ENCODE data around the gene UNC13C. TPM values are rescaled to one million over a fixed set of nuclear protein-coding genes. Genes with fewer than 3 reads are reported as not detected.

The UNC13C gene
- total and polyA plus RNA-seq, 10 of the 15 experiments (the other 5 are each of a cell fraction or from before 2014, with no cell fraction given) = 9.9 to 81.3 (median 25.0) TPM

DNA sequence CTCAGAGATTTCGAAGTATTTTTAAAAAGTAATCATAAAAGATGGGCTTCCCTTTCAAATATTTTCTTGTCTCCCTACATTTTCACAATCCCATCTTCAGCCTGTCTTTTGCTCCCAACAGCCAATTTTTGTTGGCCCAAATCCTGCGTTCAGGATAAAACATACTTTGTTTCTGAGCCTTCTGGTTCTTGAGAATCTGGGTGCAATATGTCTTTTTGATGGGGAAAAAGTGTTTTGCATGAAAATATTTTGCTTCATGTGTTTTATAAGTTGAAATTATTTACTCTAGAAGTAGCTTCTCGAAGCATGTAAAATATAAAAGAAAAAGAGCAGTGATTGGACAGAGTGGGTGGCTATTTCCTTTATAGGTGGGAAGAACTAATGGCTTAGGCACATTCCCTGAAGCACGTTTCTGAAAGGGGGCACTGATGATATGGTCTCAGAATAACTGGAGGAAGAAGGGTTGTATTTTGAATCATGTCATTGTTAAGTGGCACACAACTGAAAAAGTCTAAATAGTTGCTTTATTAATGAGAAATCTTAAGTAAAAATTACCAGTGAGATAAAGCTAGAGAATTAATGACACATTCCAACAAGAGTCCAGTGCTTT, 3.9 kb downstream of the UNC13C start (continued):
- no peak for TF ChIP-seq ZBTB11 (CRISPR knock-in tag; IDR thresholded peaks at IDR 0.05)

- WGBS (ENCODE audit: insufficient coverage, insufficient replicate concordance, low lambda C conversion rate, missing lambda C conversion rate) = 0% methylated on average over 1 of the region's 1 CpG
- H3K27me3 ChIP-seq (replicated peaks in 1 of 2; ENCODE audit: control insufficient read depth in 2 of 2, insufficient read depth in 2 of 2, low read length in 1 of 2) = no peaks in the 10 kb centered on the region
- no peak overlapping the region for H3K9ac ChIP-seq (ENCODE audit: control insufficient read depth, insufficient read depth, low read length)
- no peaks in the 10 kb centered on the region for H3K4me1 ChIP-seq (ENCODE audit: control insufficient read depth, insufficient read depth, low read length)
- FAIRE-seq (no peak), DNase-seq (ENCODE audit: low read depth, low spot score) (no peak), ATAC-seq (no peak; the same call in 2 of the 3 replicates)
- BruUV-seq (replicated peaks) = no TSS peak
- H3K9me3 ChIP-seq (replicated peaks; ENCODE audit: control insufficient read depth, insufficient read depth, low read length) = no peaks in the 10 kb centered on the region
- H3K27ac ChIP-seq (ENCODE audit: control insufficient read depth, insufficient read depth) = no peak overlapping the region
- ChIA-PET CTCF (interaction anchor here (0.8 to 1.8 kb wide), 5 partner anchors 8 to 1127 kb away, joined by 3 to 6 read pairs (median 3); no protein-coding TSS in a partner anchor), RAD21 (ENCODE audit: unreplicated experiment) (interaction anchor here (0.6 to 4.1 kb wide), 18 partner anchors 16 to 600 kb away, joined by 3 to 39 read pairs (median 5); no protein-coding TSS in a partner anchor), SMC1A (ENCODE audit: uncharacterized antibody, unreplicated experiment) (interaction anchor here (0.7 to 4.1 kb wide), 20 partner anchors 9 to 603 kb away, joined by 3 to 32 read pairs (median 4); no protein-coding TSS in a partner anchor), POLR2A (interaction anchor here (0.5 to 1.4 kb wide), 7 partner anchors 8 to 1244 kb away, joined by 3 to 5 read pairs (median 3); no protein-coding TSS in a partner anchor)
- no peaks in the 10 kb centered on the region for H3K36me3 ChIP-seq (ENCODE audit: control insufficient read depth in 2 of 2, insufficient read depth in 2 of 2, low read length in 1 of 2)
- H4K20me1 ChIP-seq (ENCODE audit: control insufficient read depth, insufficient read depth) = no peaks in the 10 kb centered on the region
- intact Hi-C loops (cut with micrococcal nuclease; ENCODE audit: unreplicated experiment) (no loop called here), in situ Hi-C loops (cut with MboI) (no loop called here)
- no peak overlapping the region for H3K4me3 ChIP-seq
- H3K79me2 ChIP-seq (ENCODE audit: control insufficient read depth, insufficient read depth, low read length) = no peaks in the 10 kb centered on the region
- H2AFZ ChIP-seq (ENCODE audit: control insufficient read depth, low read depth, low read length) = no peak overlapping the region
- H3K4me2 ChIP-seq (ENCODE audit: control insufficient read depth, insufficient read depth) = no peak overlapping the region
- TF ChIP-seq TCF7 (IDR thresholded peaks at IDR 0.05; ENCODE audit: borderline replicate concordance) (no peak), KAT2A (conservative IDR thresholded peaks at IDR 0.05; ENCODE audit: control insufficient read depth, low read depth, low read length) (no peak), ELK1 (IDR thresholded peaks at IDR 0.05; ENCODE audit: low read depth, low read length) (no peak), PKNOX1 (IDR thresholded peaks at IDR 0.05) (no peak), RAD51 (IDR thresholded peaks at IDR 0.05) (no peak), EP300 (IDR thresholded peaks at IDR 0.05; ENCODE audit: borderline replicate concordance in 1 of 2, control insufficient read depth in 1 of 2, low read depth in 2 of 2, low read length in 2 of 2) (no peak), JUNB (IDR thresholded peaks at IDR 0.05) (no peak), BACH1 (IDR thresholded peaks at IDR 0.05; ENCODE audit: borderline replicate concordance) (no peak), CHD1 (IDR thresholded peaks at IDR 0.05; ENCODE audit: low read depth, low read length) (no peak), PAX5 (IDR thresholded peaks at IDR 0.05; ENCODE audit: borderline replicate concordance, low read depth, low read length) (no peak)
- TF ChIP-seq, protein P1, sequence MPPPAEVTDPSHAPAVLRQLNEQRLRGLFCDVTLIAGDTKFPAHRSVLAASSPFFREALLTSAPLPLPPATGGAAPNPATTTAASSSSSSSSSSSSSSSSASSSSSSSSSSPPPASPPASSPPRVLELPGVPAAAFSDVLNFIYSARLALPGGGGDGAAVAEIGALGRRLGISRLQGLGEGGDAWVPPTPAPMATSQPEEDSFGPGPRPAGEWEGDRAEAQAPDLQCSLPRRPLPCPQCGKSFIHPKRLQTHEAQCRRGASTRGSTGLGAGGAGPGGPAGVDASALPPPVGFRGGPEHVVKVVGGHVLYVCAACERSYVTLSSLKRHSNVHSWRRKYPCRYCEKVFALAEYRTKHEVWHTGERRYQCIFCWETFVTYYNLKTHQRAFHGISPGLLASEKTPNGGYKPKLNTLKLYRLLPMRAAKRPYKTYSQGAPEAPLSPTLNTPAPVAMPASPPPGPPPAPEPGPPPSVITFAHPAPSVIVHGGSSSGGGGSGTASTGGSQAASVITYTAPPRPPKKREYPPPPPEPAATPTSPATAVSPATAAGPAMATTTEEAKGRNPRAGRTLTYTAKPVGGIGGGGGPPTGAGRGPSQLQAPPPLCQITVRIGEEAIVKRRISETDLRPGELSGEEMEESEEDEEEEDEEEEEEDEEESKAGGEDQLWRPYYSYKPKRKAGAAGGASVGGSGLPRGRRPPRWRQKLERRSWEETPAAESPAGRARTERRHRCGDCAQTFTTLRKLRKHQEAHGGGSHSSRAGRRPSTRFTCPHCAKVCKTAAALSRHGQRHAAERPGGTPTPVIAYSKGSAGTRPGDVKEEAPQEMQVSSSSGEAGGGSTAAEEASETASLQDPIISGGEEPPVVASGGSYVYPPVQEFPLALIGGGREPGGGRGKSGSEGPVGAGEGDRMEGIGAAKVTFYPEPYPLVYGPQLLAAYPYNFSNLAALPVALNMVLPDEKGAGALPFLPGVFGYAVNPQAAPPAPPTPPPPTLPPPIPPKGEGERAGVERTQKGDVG (CRISPR knock-in tag; IDR thresholded peaks at IDR 0.05) = no peak
Observed at GRCh38 chr15:53982876-53983275, 4.6 kb downstream of the UNC13C start.

All from GM12878 (cell line).